SK-N-SH (cell line): ENCODE measurements around the gene ANKS1B. TPM values are rescaled to one million over a fixed set of nuclear protein-coding genes. Genes with fewer than 3 reads are reported as not detected.

Source experiments
- CTCF ChIA-PET: fragments of 300-600, 350-600 bp; formaldehyde crosslinking; extraction: SDS; loops from one replicate; lab custom pipeline; 2021; lab: Yijun Ruan, JAX
- POLR2A ChIA-PET: fragments of 350-600 bp; sonication (Branson Sonifier 250); formaldehyde crosslinking; extraction: SDS; loops from one replicate; lab custom pipeline; 2020; ENCODE audit warnings: antibody characterized with exemption, inconsistent platforms; lab: Yijun Ruan, JAX
- DNase-seq: peaks from one replicate; pipeline ENCODE4 v3.0.0; 2012
- H2AFZ ChIP-seq: fragments of 200-600 bp; sonication (generic); 2 replicates; pipeline ENCODE4 v1.8.1; 2016; ENCODE audit warnings: antibody characterized with exemption, mild to moderate bottlenecking, low read depth
- H3F3A ChIP-seq: fragments of 200-600 bp; sonication (generic); replicated peaks from 2 replicates; pipeline ENCODE3; 2016; ENCODE audit warnings: antibody characterized with exemption, mild to moderate bottlenecking; ENCODE audit not compliant: insufficient read depth
- H3K27ac ChIP-seq, 2 experiments: fragments of 200-500 bp in 1 of 2; fragments of 200-600 bp in 1 of 2; sonication (Bioruptor generic) in 1 of 2; sonication (generic), shearing (Covaris generic) in 1 of 2; 2 replicates each; pipeline versions ENCODE4 v1.5.1 to v1.6.1; 2014 to 2016; ENCODE audit warnings: low read depth in 2 of 2, inconsistent platforms in 1 of 2, low read length in 1 of 2, mild to moderate bottlenecking in 1 of 2, mixed read lengths in 1 of 2
- H3K27me3 ChIP-seq: fragments of 200-600 bp; sonication (generic), shearing (Covaris generic); 2 replicates; pipeline ENCODE4 v1.6.1; 2016; ENCODE audit warnings: mixed run types; ENCODE audit not compliant: insufficient read depth
- H3K36me3 ChIP-seq, 2 experiments: fragments of 200-500 bp in 1 of 2; fragments of 200-600 bp in 1 of 2; sonication (Bioruptor generic) in 1 of 2; sonication (generic) in 1 of 2; replicated peaks in 1 of 2; 2 replicates each; pipeline versions ENCODE3 to v1.5.1; 2014 to 2016; ENCODE audit warnings: low read length in 1 of 2, mild to moderate bottlenecking in 1 of 2; ENCODE audit not compliant: insufficient read depth in 2 of 2, control insufficient read depth in 1 of 2
- H3K4me1 ChIP-seq, 2 experiments: fragments of 200-500 bp in 1 of 2; fragments of 200-600 bp in 1 of 2; sonication (Bioruptor generic) in 1 of 2; sonication (generic), shearing (Covaris generic) in 1 of 2; 2 replicates each; pipeline versions ENCODE4 v1.5.1 to v1.6.1; 2014 to 2016; ENCODE audit warnings: low read depth in 1 of 2, low read length in 1 of 2, mixed run types in 1 of 2; ENCODE audit not compliant: insufficient read depth in 2 of 2, control insufficient read depth in 1 of 2
- H3K4me2 ChIP-seq: fragments of 200-600 bp; sonication (generic), shearing (Covaris generic); 2 replicates; pipeline ENCODE4 v1.6.1; 2017; ENCODE audit warnings: mixed run types
- H3K4me3 ChIP-seq, 2 experiments: fragments of 200-500 bp in 1 of 2; fragments of 200-600 bp in 1 of 2; sonication (Bioruptor generic) in 1 of 2; sonication (generic), shearing (Covaris generic) in 1 of 2; 2 replicates each; pipeline versions ENCODE4 v1.5.1 to v1.8.1; 2014 to 2016; ENCODE audit warnings: low read depth in 2 of 2, inconsistent platforms in 1 of 2, low read length in 1 of 2, mild to moderate bottlenecking in 1 of 2, mixed read lengths in 1 of 2, moderate library complexity in 1 of 2
- H3K79me2 ChIP-seq: fragments of 200-600 bp; sonication (generic); 2 replicates; pipeline ENCODE4 v1.8.1; 2017; ENCODE audit warnings: mild to moderate bottlenecking; ENCODE audit not compliant: insufficient read depth
- H3K9ac ChIP-seq: fragments of 200-600 bp; sonication (generic); 2 replicates; pipeline ENCODE4 v1.6.1; 2017; ENCODE audit warnings: mixed run types
- H3K9me2 ChIP-seq: fragments of 200-600 bp; sonication (generic); 2 replicates; pipeline ENCODE4 v1.6.1; 2017; ENCODE audit warnings: mixed run types
- H3K9me3 ChIP-seq: fragments of 200-600 bp; sonication (generic); 2 replicates; pipeline ENCODE4 v1.6.1; 2017; ENCODE audit warnings: mixed run types, mild to moderate bottlenecking, moderate library complexity
- H4K20me1 ChIP-seq: fragments of 200-600 bp; sonication (generic); 2 replicates; pipeline ENCODE4 v1.6.1; 2017; ENCODE audit warnings: mild to moderate bottlenecking, mixed run types; ENCODE audit not compliant: insufficient read depth
- CHD2 ChIP-seq: fragments of 150-350 bp; IDR thresholded peaks from 2 replicates; pipeline ENCODE4 v1.6.1; 2018; ENCODE audit warnings: low read length; ENCODE audit not compliant: partially characterized antibody
- EP300 ChIP-seq, 2 experiments: IDR thresholded peaks; 2 replicates each; pipeline versions ENCODE4 v1.4.0 to v1.6.1; 2012; ENCODE audit warnings: borderline replicate concordance in 1 of 2, low read depth in 1 of 2, low read length in 1 of 2
- FOXJ3 ChIP-seq: sonication (generic); formaldehyde crosslinking; IDR thresholded peaks from 2 replicates; pipeline ENCODE4 v1.5.1; 2020; ENCODE audit warnings: mild to moderate bottlenecking, missing genetic modification reagents
- GABPA ChIP-seq: IDR thresholded peaks from 2 replicates; pipeline ENCODE4 v1.4.0; 2012; ENCODE audit warnings: low read depth, mild to moderate bottlenecking
- GATA2 ChIP-seq: sonication (generic); formaldehyde crosslinking; IDR thresholded peaks from 2 replicates; pipeline ENCODE4 v1.5.0; 2020; ENCODE audit warnings: mild to moderate bottlenecking, missing genetic modification reagents
- JUND ChIP-seq: IDR thresholded peaks from 2 replicates; pipeline ENCODE4 v1.4.0; 2012
- MXI1 ChIP-seq: IDR thresholded peaks from 2 replicates; pipeline ENCODE4 v1.6.1; 2012; ENCODE audit warnings: mild to moderate bottlenecking, low read depth, low read length, improper control_type of control experiment
- NFIC ChIP-seq: IDR thresholded peaks from 2 replicates; pipeline ENCODE4 v1.4.0; 2012; ENCODE audit warnings: borderline replicate concordance
- NRF1 ChIP-seq: IDR thresholded peaks from 2 replicates; pipeline ENCODE4 v1.6.1; 2012; ENCODE audit warnings: low read depth, mild to moderate bottlenecking, low read length
- POLR2AphosphoS5 ChIP-seq: IDR thresholded peaks from 2 replicates; pipeline ENCODE4 v1.6.1; 2012; ENCODE audit warnings: low read depth, low read length
- RCOR1 ChIP-seq: fragments of 150-350 bp; IDR thresholded peaks from 2 replicates; pipeline ENCODE4 v1.6.1; 2017; ENCODE audit warnings: antibody characterized with exemption, low read length
- RFX5 ChIP-seq: IDR thresholded peaks from 2 replicates; pipeline ENCODE4 v1.6.1; 2012; ENCODE audit warnings: mild to moderate bottlenecking, improper control_type of control experiment, low read length
- RXRA ChIP-seq: IDR thresholded peaks from 2 replicates; pipeline ENCODE4 v1.4.0; 2012; ENCODE audit warnings: low read depth, mild to moderate bottlenecking, borderline replicate concordance
- SMC3 ChIP-seq: IDR thresholded peaks from 2 replicates; pipeline ENCODE4 v1.6.1; 2012; ENCODE audit warnings: low read depth, low read length, improper control_type of control experiment
- TAF1 ChIP-seq: IDR thresholded peaks from 2 replicates; pipeline ENCODE4 v1.6.1; 2012; ENCODE audit warnings: low read depth, mild to moderate bottlenecking, low read length, moderate library complexity, borderline replicate concordance
- TCF12 ChIP-seq: IDR thresholded peaks from 2 replicates; pipeline ENCODE4 v1.4.0; 2012
- WGBS: methylation state at CpG from one replicate; pipeline ENCODE4 v1.1.6; 2017; ENCODE audit warnings: low lambda C conversion rate; 5-methylcytosine and 5-hydroxymethylcytosine counted together
- polyA plus RNA-seq, 3 experiments: library from polyadenylated mRNA; depleted of rRNA; stranded (reverse); fragments of >200 nt; gene quantifications; 2 replicates each; pipeline ENCODE4 v1.2.3, GENCODE V29; 2012
- TF ChIP-seq, protein P1 (sequence below): IDR thresholded peaks from 2 replicates; pipeline ENCODE4; 2012
- TF ChIP-seq, protein P2 (sequence below): IDR thresholded peaks from 2 replicates; pipeline ENCODE4 v1.4.0; 2012; ENCODE audit warnings: low read depth
- TF ChIP-seq, protein P3 (sequence below): fragments of 200-600 bp; sonication (generic); IDR thresholded peaks from 2 replicates; pipeline ENCODE4 v1.6.1; 2017; ENCODE audit warnings: antibody characterized with exemption, mild to moderate bottlenecking, moderate library complexity

ANKS1B gene
- polyA plus RNA-seq, 1 of the 3 experiments (the other 2 are of a cell fraction): 1.8 TPM

DNA sequence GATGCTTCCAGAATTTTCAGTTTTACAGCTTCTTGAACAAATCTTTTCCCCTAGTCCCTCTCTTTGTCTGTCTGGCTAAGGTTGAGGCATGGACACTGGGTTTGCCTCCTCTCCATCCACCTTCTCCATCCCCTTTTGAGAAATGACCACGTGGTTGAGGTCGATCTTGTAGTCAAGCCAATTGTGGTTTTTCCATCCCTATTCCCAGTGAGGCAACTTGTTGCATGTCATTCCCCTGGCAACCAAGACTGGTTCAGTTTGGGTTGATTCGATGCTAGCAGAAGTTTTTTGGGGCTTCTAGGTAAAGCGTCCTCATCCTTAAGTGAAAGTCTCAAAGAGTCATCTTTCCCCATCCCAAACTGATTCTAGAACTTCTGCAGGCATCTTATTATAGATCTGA, 1038.9 kb downstream of the ANKS1B start:
- Histone ChIP-seq H3K27me3 (no peaks in the 10 kb centered on the region), H3K4me1 (no peaks in the 10 kb centered on the region), H3K27ac (no peak overlapping the region), H3K4me2 (no peak overlapping the region), H3K9ac (no peak overlapping the region), H3K9me2 (no peaks in the 10 kb centered on the region), H2AFZ (no peak overlapping the region), H3K79me2 (no peaks in the 10 kb centered on the region), H4K20me1 (no peaks in the 10 kb centered on the region), H3F3A (no peaks in the 10 kb centered on the region), H3K4me3 (no peak overlapping the region), H3K9me3 (no peaks in the 10 kb centered on the region)
- 24% methylated on average over 4 of the region's 4 CpGs for WGBS
- POLR2A ChIA-PET: no interaction called here
- TF ChIP-seq TCF12: no peak
- TF ChIP-seq EP300 (IDR thresholded peaks at IDR 0.05; ENCODE audit: borderline replicate concordance in 1 of 2, low read depth in 1 of 2, low read length in 1 of 2): no peak
- TF ChIP-seq, protein P1, sequence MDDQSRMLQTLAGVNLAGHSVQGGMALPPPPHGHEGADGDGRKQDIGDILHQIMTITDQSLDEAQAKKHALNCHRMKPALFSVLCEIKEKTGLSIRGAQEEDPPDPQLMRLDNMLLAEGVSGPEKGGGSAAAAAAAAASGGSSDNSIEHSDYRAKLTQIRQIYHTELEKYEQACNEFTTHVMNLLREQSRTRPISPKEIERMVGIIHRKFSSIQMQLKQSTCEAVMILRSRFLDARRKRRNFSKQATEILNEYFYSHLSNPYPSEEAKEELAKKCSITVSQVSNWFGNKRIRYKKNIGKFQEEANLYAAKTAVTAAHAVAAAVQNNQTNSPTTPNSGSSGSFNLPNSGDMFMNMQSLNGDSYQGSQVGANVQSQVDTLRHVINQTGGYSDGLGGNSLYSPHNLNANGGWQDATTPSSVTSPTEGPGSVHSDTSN: no peak
- no peak for TF ChIP-seq GABPA
- TF ChIP-seq, protein P2, sequence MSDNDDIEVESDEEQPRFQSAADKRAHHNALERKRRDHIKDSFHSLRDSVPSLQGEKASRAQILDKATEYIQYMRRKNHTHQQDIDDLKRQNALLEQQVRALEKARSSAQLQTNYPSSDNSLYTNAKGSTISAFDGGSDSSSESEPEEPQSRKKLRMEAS: no peak
- no peak for TF ChIP-seq POLR2AphosphoS5
- no peak for TF ChIP-seq NRF1
- TF ChIP-seq JUND: no peak
- TF ChIP-seq NFIC: no peak
- TF ChIP-seq RFX5: no peak
- TF ChIP-seq TAF1: no peak
- no peak for TF ChIP-seq GATA2 (CRISPR knock-in tag)
- TF ChIP-seq MXI1: no peak
- TF ChIP-seq, protein P3, sequence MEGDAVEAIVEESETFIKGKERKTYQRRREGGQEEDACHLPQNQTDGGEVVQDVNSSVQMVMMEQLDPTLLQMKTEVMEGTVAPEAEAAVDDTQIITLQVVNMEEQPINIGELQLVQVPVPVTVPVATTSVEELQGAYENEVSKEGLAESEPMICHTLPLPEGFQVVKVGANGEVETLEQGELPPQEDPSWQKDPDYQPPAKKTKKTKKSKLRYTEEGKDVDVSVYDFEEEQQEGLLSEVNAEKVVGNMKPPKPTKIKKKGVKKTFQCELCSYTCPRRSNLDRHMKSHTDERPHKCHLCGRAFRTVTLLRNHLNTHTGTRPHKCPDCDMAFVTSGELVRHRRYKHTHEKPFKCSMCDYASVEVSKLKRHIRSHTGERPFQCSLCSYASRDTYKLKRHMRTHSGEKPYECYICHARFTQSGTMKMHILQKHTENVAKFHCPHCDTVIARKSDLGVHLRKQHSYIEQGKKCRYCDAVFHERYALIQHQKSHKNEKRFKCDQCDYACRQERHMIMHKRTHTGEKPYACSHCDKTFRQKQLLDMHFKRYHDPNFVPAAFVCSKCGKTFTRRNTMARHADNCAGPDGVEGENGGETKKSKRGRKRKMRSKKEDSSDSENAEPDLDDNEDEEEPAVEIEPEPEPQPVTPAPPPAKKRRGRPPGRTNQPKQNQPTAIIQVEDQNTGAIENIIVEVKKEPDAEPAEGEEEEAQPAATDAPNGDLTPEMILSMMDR: no peak
- TF ChIP-seq, all 33 proteins: peak for 0
- CTCF ChIA-PET: interaction anchor here (1.2 to 1.5 kb wide), 2 partner anchors 9 to 52 kb away, joined by 5 read pairs; no protein-coding TSS in a partner anchor
- H3K36me3 ChIP-seq: no peaks in the 10 kb centered on the region
- DNase-seq: no peak

DNA sequence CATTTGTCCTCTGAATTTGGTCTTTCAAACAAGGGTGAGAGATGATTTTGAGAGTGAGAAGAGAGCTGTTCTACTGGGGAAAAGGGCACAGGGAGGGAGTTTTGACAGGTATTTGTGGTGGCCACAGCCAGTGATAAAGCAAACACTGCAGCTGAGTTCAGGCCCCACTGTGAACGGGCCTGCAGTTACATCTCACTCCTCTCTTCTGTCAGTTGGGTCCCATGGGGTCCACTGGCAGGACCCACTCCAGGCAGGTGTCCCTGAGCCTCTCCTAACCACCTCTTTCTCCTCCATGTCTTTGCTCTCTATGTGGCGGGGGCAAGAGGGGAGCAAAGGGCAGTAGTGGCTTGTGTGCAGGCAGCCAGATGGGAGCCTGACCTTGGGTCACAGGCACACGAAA, 1044.8 kb downstream of the ANKS1B start:
- H4K20me1 ChIP-seq: no peaks in the 10 kb centered on the region
- DNase-seq: no peak
- H3K27ac ChIP-seq: no peak overlapping the region
- no peak overlapping the region for H2AFZ ChIP-seq
- H3K79me2 ChIP-seq: no peaks in the 10 kb centered on the region
- TF ChIP-seq FOXJ3 (CRISPR knock-in tag): no peak
- TF ChIP-seq RCOR1: no peak
- TF ChIP-seq POLR2AphosphoS5: no peak
- TF ChIP-seq, protein P2: no peak
- no peak for TF ChIP-seq RXRA
- TF ChIP-seq MXI1: no peak
- TF ChIP-seq RFX5: no peak
- no peak for TF ChIP-seq SMC3
- TF ChIP-seq CHD2: no peak
- ChIA-PET CTCF (interaction anchor here (0.6 to 1.5 kb wide), 11 partner anchors 8 to 458 kb away, joined by 3 to 6 read pairs (median 3); no protein-coding TSS in a partner anchor), POLR2A (no interaction called here)
- H3F3A ChIP-seq: no peaks in the 10 kb centered on the region
- no peak overlapping the region for H3K9ac ChIP-seq
- 13% methylated on average over 3 of the region's 3 CpGs for WGBS
- no peaks in the 10 kb centered on the region for H3K27me3 ChIP-seq
- H3K9me2 ChIP-seq: no peaks in the 10 kb centered on the region
- no peak overlapping the region for H3K4me3 ChIP-seq
- H3K9me3 ChIP-seq: 0 out of 2 replicates have a peak, but pooled peaks cover 3% of the 10 kb centered on the region
- no peaks in the 10 kb centered on the region for H3K36me3 ChIP-seq
- no peaks in the 10 kb centered on the region for H3K4me1 ChIP-seq
- no peak overlapping the region for H3K4me2 ChIP-seq
